Measurements from ENCODE around the gene PCDHGA12. TPM values are rescaled to one million over a fixed set of nuclear protein-coding genes. Genes with fewer than 3 reads are reported as not detected.

PCDHGA12 gene
- total and polyA plus RNA-seq, 9 donors: 1.4 to 3.6 (median 2.2) TPM

DNA sequence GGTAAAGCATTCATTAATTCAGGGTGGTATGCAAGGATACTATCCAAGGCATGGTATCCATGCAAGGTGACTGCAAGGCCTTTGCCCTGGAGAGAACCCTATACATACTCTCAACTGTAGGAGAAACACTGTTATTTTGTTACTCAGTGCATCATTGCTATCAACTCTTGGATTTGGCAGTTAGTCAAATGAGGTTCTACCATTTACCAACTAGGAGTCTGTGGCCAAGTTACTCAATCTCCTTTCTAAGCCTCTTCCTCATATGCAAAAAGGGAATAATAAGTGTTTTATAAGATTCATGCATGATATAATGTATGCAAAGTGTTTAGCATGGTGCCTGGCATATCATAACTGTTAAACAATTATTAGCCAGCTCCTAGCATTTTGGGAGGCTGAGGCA lies 49.5 kb downstream of the PCDHGA12 start:
- no peak overlapping the region for H3K4me3 ChIP-seq (ENCODE audit: low read length)
- no peak for DNase-seq

More for the DNA sequence above, 49.5 kb downstream of the PCDHGA12 start:
- H3K4me1 ChIP-seq (ENCODE audit: control insufficient read depth, insufficient read depth, low read length): peaks cover 51% of the 10 kb centered on the region
- no peaks in the 10 kb centered on the region for H3K9me3 ChIP-seq (replicated peaks; ENCODE audit: control insufficient read depth, low read depth, low read length)
- peaks cover 21% of the 10 kb centered on the region for H3K36me3 ChIP-seq (ENCODE audit: control insufficient read depth, insufficient read depth, low read length)
- H3K27ac ChIP-seq (ENCODE audit: low read length): no peak overlapping the region
- H3K27me3 ChIP-seq (ENCODE audit: control insufficient read depth, insufficient read depth, low read length): peaks cover 8% of the 10 kb centered on the region

Other genes starting within 250 kb of the PCDHGA12 start
Only the 30 nearest of the 35 such genes appear.
- 1.9 TPM for gene PCDHB13, start 216.6 kb upstream of the PCDHGA12 start, total RNA-seq
- 1 to 10 TPM; 1.6 to 4.5 (median 2.8) TPM for gene PCDHB13, start 216.6 kb upstream of the PCDHGA12 start, polyA plus RNA-seq (ENCODE audit: insufficient read depth in 1 of 8, insufficient read length in 8 of 8, low replicate concordance in 1 of 8)
- gene PCDHB14, start 207.2 kb upstream of the PCDHGA12 start, total RNA-seq: 4.8 TPM
- 1 to 10 TPM; 5.6 to 9.0 (median 6.7) TPM for gene PCDHB14, start 207.2 kb upstream of the PCDHGA12 start, polyA plus RNA-seq (ENCODE audit: insufficient read depth in 1 of 8, insufficient read length in 8 of 8, low replicate concordance in 1 of 8)
- gene PCDHB15, start 185.1 kb upstream of the PCDHGA12 start, total RNA-seq: 4.3 TPM
- gene PCDHB15, start 185.1 kb upstream of the PCDHGA12 start, polyA plus RNA-seq (ENCODE audit: insufficient read depth in 1 of 8, insufficient read length in 8 of 8, low replicate concordance in 1 of 8): 1 to 10 TPM; 5.3 to 8.6 (median 7.1) TPM
- 0.22 TPM for gene SLC25A2, start 126.5 kb upstream of the PCDHGA12 start, total RNA-seq
- gene SLC25A2, start 126.5 kb upstream of the PCDHGA12 start, polyA plus RNA-seq (ENCODE audit: insufficient read depth in 1 of 8, insufficient read length in 8 of 8, low replicate concordance in 1 of 8): under 1 TPM in 1 of 8 donors, not detected in 7; 0.08 TPM
- gene TAF7, start 109.7 kb upstream of the PCDHGA12 start, total RNA-seq: 75.1 TPM
- 100 to 1,000 TPM in 1 of 8 donors, 10 to 100 TPM in 7; 65.9 to 108 (median 83.4) TPM for gene TAF7, start 109.7 kb upstream of the PCDHGA12 start, polyA plus RNA-seq (ENCODE audit: insufficient read depth in 1 of 8, insufficient read length in 8 of 8, low replicate concordance in 1 of 8)
- gene PCDHGA1, start 100.0 kb upstream of the PCDHGA12 start, total RNA-seq: 0.44 TPM
- gene PCDHGA1, start 100.0 kb upstream of the PCDHGA12 start, polyA plus RNA-seq (ENCODE audit: insufficient read depth in 1 of 8, insufficient read length in 8 of 8, low replicate concordance in 1 of 8): under 1 TPM; 0.49 to 0.86 (median 0.64) TPM
- 1.6 TPM for gene PCDHGA2, start 91.7 kb upstream of the PCDHGA12 start, total RNA-seq
- 1 to 10 TPM; 1.6 to 2.8 (median 2.1) TPM for gene PCDHGA2, start 91.7 kb upstream of the PCDHGA12 start, polyA plus RNA-seq (ENCODE audit: insufficient read depth in 1 of 8, insufficient read length in 8 of 8, low replicate concordance in 1 of 8)
- gene PCDHGA3, start 86.7 kb upstream of the PCDHGA12 start, total RNA-seq: 1.2 TPM
- 1 to 10 TPM in 4 of 8 donors, under 1 TPM in 4; 0.94 to 2.0 (median 1.0) TPM for gene PCDHGA3, start 86.7 kb upstream of the PCDHGA12 start, polyA plus RNA-seq (ENCODE audit: insufficient read depth in 1 of 8, insufficient read length in 8 of 8, low replicate concordance in 1 of 8)
- 1.3 TPM for gene PCDHGB1, start 80.4 kb upstream of the PCDHGA12 start, total RNA-seq
- under 1 TPM; 0.43 to 0.90 (median 0.63) TPM for gene PCDHGB1, start 80.4 kb upstream of the PCDHGA12 start, polyA plus RNA-seq (ENCODE audit: insufficient read depth in 1 of 8, insufficient read length in 8 of 8, low replicate concordance in 1 of 8)
- gene PCDHGA4, start 75.5 kb upstream of the PCDHGA12 start, total RNA-seq: 1.8 TPM
- gene PCDHGA4, start 75.5 kb upstream of the PCDHGA12 start, polyA plus RNA-seq (ENCODE audit: insufficient read depth in 1 of 8, insufficient read length in 8 of 8, low replicate concordance in 1 of 8): 1 to 10 TPM in 7 of 8 donors, under 1 TPM in 1; 0.71 to 2.2 (median 1.3) TPM
- 1.5 TPM for gene PCDHGB2, start 70.5 kb upstream of the PCDHGA12 start, total RNA-seq
- 1 to 10 TPM; 1.5 to 2.8 (median 1.9) TPM for gene PCDHGB2, start 70.5 kb upstream of the PCDHGA12 start, polyA plus RNA-seq (ENCODE audit: insufficient read depth in 1 of 8, insufficient read length in 8 of 8, low replicate concordance in 1 of 8)
- gene PCDHGA5, start 66.3 kb upstream of the PCDHGA12 start, total RNA-seq: 2.3 TPM
- gene PCDHGA5, start 66.3 kb upstream of the PCDHGA12 start, polyA plus RNA-seq (ENCODE audit: insufficient read depth in 1 of 8, insufficient read length in 8 of 8, low replicate concordance in 1 of 8): 1 to 10 TPM; 1.6 to 3.8 (median 2.3) TPM
- 1.7 TPM for gene PCDHGB3, start 60.3 kb upstream of the PCDHGA12 start, total RNA-seq
- 1 to 10 TPM in 7 of 8 donors, under 1 TPM in 1; 0.70 to 2.0 (median 1.2) TPM for gene PCDHGB3, start 60.3 kb upstream of the PCDHGA12 start, polyA plus RNA-seq (ENCODE audit: insufficient read depth in 1 of 8, insufficient read length in 8 of 8, low replicate concordance in 1 of 8)
- gene PCDHGA6, start 56.6 kb upstream of the PCDHGA12 start, total RNA-seq: 3.5 TPM
- 1 to 10 TPM; 2.2 to 4.4 (median 3.0) TPM for gene PCDHGA6, start 56.6 kb upstream of the PCDHGA12 start, polyA plus RNA-seq (ENCODE audit: insufficient read depth in 1 of 8, insufficient read length in 8 of 8, low replicate concordance in 1 of 8)
- gene PCDHGA7, start 47.8 kb upstream of the PCDHGA12 start, total RNA-seq: 2.3 TPM
- 1 to 10 TPM; 1.2 to 2.4 (median 1.5) TPM for gene PCDHGA7, start 47.8 kb upstream of the PCDHGA12 start, polyA plus RNA-seq (ENCODE audit: insufficient read depth in 1 of 8, insufficient read length in 8 of 8, low replicate concordance in 1 of 8)
- 4.2 TPM for gene PCDHGB4, start 42.8 kb upstream of the PCDHGA12 start, total RNA-seq
- 1 to 10 TPM; 1.7 to 3.6 (median 2.5) TPM for gene PCDHGB4, start 42.8 kb upstream of the PCDHGA12 start, polyA plus RNA-seq (ENCODE audit: insufficient read depth in 1 of 8, insufficient read length in 8 of 8, low replicate concordance in 1 of 8)
- 1.6 TPM for gene PCDHGA8, start 37.9 kb upstream of the PCDHGA12 start, total RNA-seq
- under 1 TPM; 0.31 to 0.95 (median 0.61) TPM for gene PCDHGA8, start 37.9 kb upstream of the PCDHGA12 start, polyA plus RNA-seq (ENCODE audit: insufficient read depth in 1 of 8, insufficient read length in 8 of 8, low replicate concordance in 1 of 8)
- gene PCDHGB5, start 32.6 kb upstream of the PCDHGA12 start, total RNA-seq: 4.3 TPM
- gene PCDHGB5, start 32.6 kb upstream of the PCDHGA12 start, polyA plus RNA-seq (ENCODE audit: insufficient read depth in 1 of 8, insufficient read length in 8 of 8, low replicate concordance in 1 of 8): 1 to 10 TPM; 3.0 to 6.3 (median 4.5) TPM
- gene PCDHGA9, start 27.7 kb upstream of the PCDHGA12 start, total RNA-seq: 3.8 TPM
- 1 to 10 TPM; 3.0 to 4.7 (median 4.0) TPM for gene PCDHGA9, start 27.7 kb upstream of the PCDHGA12 start, polyA plus RNA-seq (ENCODE audit: insufficient read depth in 1 of 8, insufficient read length in 8 of 8, low replicate concordance in 1 of 8)
- gene PCDHGB6, start 22.5 kb upstream of the PCDHGA12 start, total RNA-seq: 3.0 TPM
- gene PCDHGB6, start 22.5 kb upstream of the PCDHGA12 start, polyA plus RNA-seq (ENCODE audit: insufficient read depth in 1 of 8, insufficient read length in 8 of 8, low replicate concordance in 1 of 8): 1 to 10 TPM; 2.8 to 6.0 (median 4.3) TPM
- 3.0 TPM for gene PCDHGA10, start 17.5 kb upstream of the PCDHGA12 start, total RNA-seq
- 1 to 10 TPM; 1.3 to 3.4 (median 2.1) TPM for gene PCDHGA10, start 17.5 kb upstream of the PCDHGA12 start, polyA plus RNA-seq (ENCODE audit: insufficient read depth in 1 of 8, insufficient read length in 8 of 8, low replicate concordance in 1 of 8)
- 4.2 TPM for gene PCDHGB7, start 12.8 kb upstream of the PCDHGA12 start, total RNA-seq
- gene PCDHGB7, start 12.8 kb upstream of the PCDHGA12 start, polyA plus RNA-seq (ENCODE audit: insufficient read depth in 1 of 8, insufficient read length in 8 of 8, low replicate concordance in 1 of 8): 10 to 100 TPM in 1 of 8 donors, 1 to 10 TPM in 7; 5.0 to 10.5 (median 9.0) TPM
- gene PCDHGA11, start 9.5 kb upstream of the PCDHGA12 start, total RNA-seq: 3.1 TPM
- 1 to 10 TPM; 1.9 to 5.2 (median 3.4) TPM for gene PCDHGA11, start 9.5 kb upstream of the PCDHGA12 start, polyA plus RNA-seq (ENCODE audit: insufficient read depth in 1 of 8, insufficient read length in 8 of 8, low replicate concordance in 1 of 8)
- gene PCDHGC3, start 45.5 kb downstream of the PCDHGA12 start, total RNA-seq: 52.7 TPM
- 100 to 1,000 TPM in 7 of 8 donors, 10 to 100 TPM in 1; 87.6 to 165 (median 131) TPM for gene PCDHGC3, start 45.5 kb downstream of the PCDHGA12 start, polyA plus RNA-seq (ENCODE audit: insufficient read depth in 1 of 8, insufficient read length in 8 of 8, low replicate concordance in 1 of 8)
- 1.8 TPM for gene PCDHGC4, start 54.5 kb downstream of the PCDHGA12 start, total RNA-seq
- gene PCDHGC4, start 54.5 kb downstream of the PCDHGA12 start, polyA plus RNA-seq (ENCODE audit: insufficient read depth in 1 of 8, insufficient read length in 8 of 8, low replicate concordance in 1 of 8): 1 to 10 TPM in 7 of 8 donors, under 1 TPM in 1; 0.98 to 2.1 (median 1.5) TPM
- gene PCDHGC5, start 58.6 kb downstream of the PCDHGA12 start, total RNA-seq: 0.75 TPM
- gene PCDHGC5, start 58.6 kb downstream of the PCDHGA12 start, polyA plus RNA-seq (ENCODE audit: insufficient read depth in 1 of 8, insufficient read length in 8 of 8, low replicate concordance in 1 of 8): 1 to 10 TPM in 1 of 8 donors, under 1 TPM in 7; 0.29 to 1.1 (median 0.48) TPM
- gene DIAPH1, start 188.5 kb downstream of the PCDHGA12 start, total RNA-seq: 11.5 TPM
- 10 to 100 TPM; 19.5 to 34.5 (median 28.6) TPM for gene DIAPH1, start 188.5 kb downstream of the PCDHGA12 start, polyA plus RNA-seq (ENCODE audit: insufficient read depth in 1 of 8, insufficient read length in 8 of 8, low replicate concordance in 1 of 8)
- gene HDAC3, start 206.3 kb downstream of the PCDHGA12 start, total RNA-seq: 39.8 TPM
- 10 to 100 TPM; 42.3 to 62.2 (median 55.6) TPM for gene HDAC3, start 206.3 kb downstream of the PCDHGA12 start, polyA plus RNA-seq (ENCODE audit: insufficient read depth in 1 of 8, insufficient read length in 8 of 8, low replicate concordance in 1 of 8)
- gene RELL2, start 206.5 kb downstream of the PCDHGA12 start, total RNA-seq: 0.18 TPM
- under 1 TPM; 0.21 to 0.53 (median 0.39) TPM for gene RELL2, start 206.5 kb downstream of the PCDHGA12 start, polyA plus RNA-seq (ENCODE audit: insufficient read depth in 1 of 8, insufficient read length in 8 of 8, low replicate concordance in 1 of 8)
- gene FCHSD1, start 220.9 kb downstream of the PCDHGA12 start, total RNA-seq: 9.1 TPM
- 10 to 100 TPM in 1 of 8 donors, 1 to 10 TPM in 7; 5.9 to 10.3 (median 7.4) TPM for gene FCHSD1, start 220.9 kb downstream of the PCDHGA12 start, polyA plus RNA-seq (ENCODE audit: insufficient read depth in 1 of 8, insufficient read length in 8 of 8, low replicate concordance in 1 of 8)